ENCODE measurements around the gene TRAPPC2B.

Gene TRAPPC2B

GRCh38 chr19:57376151-57376550 is 12.8 kb downstream of the TRAPPC2B start:
- no peak for DNase-seq

GRCh38 chr19:57377498-57378146 is 14.3 kb downstream of the TRAPPC2B start:
- DNase-seq = no peak

GRCh38 chr19:57380923-57381322 is 17.6 kb downstream of the TRAPPC2B start:
- DNase-seq = no peak

GRCh38 chr19:57382806-57383488 is 19.6 kb downstream of the TRAPPC2B start:
- DNase-seq = no peak

- DNase-seq = no peak
These were observed 25.9 kb downstream of the TRAPPC2B start for GRCh38 chr19:57389194-57389729.

- DNase-seq = peak; percentile 98
These were observed 26.6 kb downstream of the TRAPPC2B start, which contains the start of gene ZNF548 for GRCh38 chr19:57389730-57390598. TSS of gene ZNF548 (plus strand) at chr19:57389854. CDS start at chr19:57390100, 246 bp downstream.

- no peak for DNase-seq
These were observed 32.4 kb downstream of the TRAPPC2B start for GRCh38 chr19:57395710-57396109.

GRCh38 chr19:57398868-57399267 is 35.5 kb downstream of the TRAPPC2B start:
- no peak for DNase-seq

GRCh38 chr19:57403737-57404563 is 40.6 kb downstream of the TRAPPC2B start:
- no peak for DNase-seq

GRCh38 chr19:57406516-57407123 is 43.3 kb downstream of the TRAPPC2B start:
- peak; percentile 76 to 78 for DNase-seq

- peak; percentile 92 to 93 for DNase-seq
These were observed 47.7 kb downstream of the TRAPPC2B start, which contains the start of gene ZNF17 for GRCh38 chr19:57410877-57411671. TSS of gene ZNF17 (plus strand) at chr19:57411161. CDS start at chr19:57413616, 2,455 bp downstream.
